GM12874 (cell line): ENCODE measurements around the gene ZNF304.

Source experiments
- TF ChIP-seq, protein P1 (sequence below): IDR thresholded peaks from 2 replicates; pipeline ENCODE4 v1.5.1; 2011; ENCODE audit warnings: low read depth, mild to moderate bottlenecking, control low read depth, low read length, moderate library complexity; ENCODE audit not compliant: insufficient read depth

ZNF304 gene

GRCh38 chr19:57380923-57381322 is 29.9 kb downstream of the ZNF304 start:
- TF ChIP-seq, protein P1, sequence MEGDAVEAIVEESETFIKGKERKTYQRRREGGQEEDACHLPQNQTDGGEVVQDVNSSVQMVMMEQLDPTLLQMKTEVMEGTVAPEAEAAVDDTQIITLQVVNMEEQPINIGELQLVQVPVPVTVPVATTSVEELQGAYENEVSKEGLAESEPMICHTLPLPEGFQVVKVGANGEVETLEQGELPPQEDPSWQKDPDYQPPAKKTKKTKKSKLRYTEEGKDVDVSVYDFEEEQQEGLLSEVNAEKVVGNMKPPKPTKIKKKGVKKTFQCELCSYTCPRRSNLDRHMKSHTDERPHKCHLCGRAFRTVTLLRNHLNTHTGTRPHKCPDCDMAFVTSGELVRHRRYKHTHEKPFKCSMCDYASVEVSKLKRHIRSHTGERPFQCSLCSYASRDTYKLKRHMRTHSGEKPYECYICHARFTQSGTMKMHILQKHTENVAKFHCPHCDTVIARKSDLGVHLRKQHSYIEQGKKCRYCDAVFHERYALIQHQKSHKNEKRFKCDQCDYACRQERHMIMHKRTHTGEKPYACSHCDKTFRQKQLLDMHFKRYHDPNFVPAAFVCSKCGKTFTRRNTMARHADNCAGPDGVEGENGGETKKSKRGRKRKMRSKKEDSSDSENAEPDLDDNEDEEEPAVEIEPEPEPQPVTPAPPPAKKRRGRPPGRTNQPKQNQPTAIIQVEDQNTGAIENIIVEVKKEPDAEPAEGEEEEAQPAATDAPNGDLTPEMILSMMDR, result no peak

- TF ChIP-seq, protein P1, result no peak
Measured at GRCh38 chr19:57382806-57383488, 31.9 kb downstream of the ZNF304 start.

DNA sequence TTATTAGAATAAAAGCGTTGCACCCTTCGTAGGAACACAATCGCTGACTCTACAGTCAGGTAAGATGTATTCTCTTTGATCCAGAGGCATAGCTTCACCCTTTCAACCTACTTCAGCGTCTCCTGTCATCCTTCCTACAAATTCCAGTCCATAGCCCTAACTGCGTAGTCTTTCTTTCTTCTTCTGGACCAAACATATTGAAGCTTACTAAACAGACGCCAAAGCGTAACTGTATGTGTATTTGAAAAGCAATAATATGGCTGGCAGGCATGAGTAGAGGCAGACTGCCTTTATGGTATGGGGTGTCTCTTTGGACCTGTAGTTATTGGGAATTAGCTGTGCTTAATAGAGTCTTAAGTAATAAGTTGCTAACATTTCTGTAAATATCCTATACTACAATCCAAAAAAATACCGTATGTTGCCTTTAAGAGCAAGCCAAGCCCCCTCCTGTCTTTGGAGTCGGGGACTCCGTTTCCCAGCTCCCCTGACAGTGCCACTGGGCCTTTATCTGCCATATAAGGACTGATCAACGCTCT is 38.2 kb downstream of the ZNF304 start:
- TF ChIP-seq, protein P1, result no peak

GRCh38 chr19:57389730-57390598 is 38.9 kb downstream of the ZNF304 start, which contains the start of gene ZNF548:
Gene ZNF548 (plus strand): TSS chr19:57389854. CDS start chr19:57390100, 246 bp downstream.
- TF ChIP-seq, protein P1, result 0 out of 2 replicates have a peak, but pooled peaks have one; percentile 1

- TF ChIP-seq, protein P1, result no peak
Measured at GRCh38 chr19:57395710-57396109, 44.6 kb downstream of the ZNF304 start.

- TF ChIP-seq, protein P1, result no peak
Measured at GRCh38 chr19:57398868-57399267, 47.8 kb downstream of the ZNF304 start.

GRCh38 chr19:57403737-57404563 is 52.9 kb downstream of the ZNF304 start:
- TF ChIP-seq, protein P1, result no peak
